Measurements from ENCODE around the gene PHAF1. TPM values are rescaled to one million over a fixed set of nuclear protein-coding genes. Genes with fewer than 3 reads are reported as not detected.

Gene PHAF1
- polyA plus RNA-seq, 1 donor = 18.4 TPM

DNA sequence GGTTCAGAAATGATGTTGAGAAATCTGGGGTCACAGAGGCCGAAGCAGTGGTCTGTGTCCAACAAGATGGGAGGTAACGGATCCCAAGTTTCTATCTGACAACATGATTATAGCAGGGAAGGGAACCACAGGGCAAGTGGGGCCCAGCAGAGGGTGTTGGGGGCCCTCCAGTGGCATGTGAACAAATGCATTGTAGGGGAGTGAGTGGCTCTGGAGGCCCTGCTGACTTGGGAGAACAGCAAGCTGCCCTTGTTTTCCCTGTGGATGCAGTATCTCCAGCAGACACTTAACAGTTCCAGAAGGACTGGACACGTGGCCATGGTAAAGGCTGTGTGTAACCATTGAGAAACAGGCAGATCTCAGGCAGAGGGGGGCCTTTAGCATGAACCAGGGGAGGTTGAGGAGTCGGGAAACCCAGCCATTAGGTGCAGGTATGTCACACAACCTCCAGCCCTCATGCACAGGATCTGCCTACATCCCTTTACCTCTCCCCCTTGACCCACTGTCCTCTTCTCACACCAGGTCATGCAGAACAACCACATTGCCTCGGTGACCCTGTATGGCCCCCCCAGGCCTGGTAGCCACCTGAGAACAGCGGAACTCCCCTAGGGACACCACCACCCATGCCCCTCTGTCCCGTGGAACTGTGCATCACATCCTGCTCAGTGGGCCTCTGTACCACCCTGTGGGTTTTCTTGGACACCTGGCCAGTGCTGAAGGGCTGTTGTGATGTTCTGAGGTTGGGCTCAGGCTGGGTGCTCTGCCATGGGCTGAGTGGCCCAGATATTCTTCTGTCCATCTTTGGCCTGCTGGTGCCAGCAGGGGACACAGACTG, 37.0 kb downstream of the PHAF1 start:
- DNase-seq (ENCODE audit: low read depth) = no peak

DNA sequence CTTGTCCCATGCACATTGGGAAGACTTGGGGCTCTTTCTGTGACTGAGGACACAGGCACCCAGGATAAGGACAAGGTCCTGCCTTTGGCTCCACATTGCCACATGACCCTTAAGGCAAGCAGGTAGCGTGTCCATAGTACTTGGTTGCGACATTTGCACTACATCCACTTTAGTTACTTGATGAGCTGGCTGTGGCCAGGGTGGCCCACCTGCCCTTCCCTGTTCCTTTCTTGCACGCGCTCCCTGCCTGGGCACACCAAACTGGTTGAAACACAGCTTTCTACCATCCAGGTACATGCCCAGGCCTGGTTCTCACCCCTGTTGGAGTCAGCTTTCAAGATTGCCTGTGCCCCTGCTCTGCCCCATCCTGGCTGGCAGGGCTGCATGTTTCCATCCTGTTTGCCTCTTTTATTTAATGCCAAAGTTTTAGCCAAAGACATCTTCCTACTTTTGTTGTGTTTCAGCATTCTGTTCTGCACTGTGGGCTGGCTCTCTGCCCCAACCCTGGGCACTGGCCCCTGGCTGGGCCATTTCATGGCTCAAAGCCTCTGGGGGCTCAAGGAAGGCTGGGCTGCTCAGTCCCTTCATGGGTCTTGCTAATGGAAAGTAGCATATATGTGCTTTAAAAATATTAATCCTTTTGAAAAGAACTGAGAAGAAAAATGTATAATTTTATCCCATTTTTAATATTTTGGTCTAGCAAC, 37.8 kb downstream of the PHAF1 start:
- DNase-seq (ENCODE audit: low read depth) = no peak

- no peak for DNase-seq (ENCODE audit: low read depth)
Observed at GRCh38 chr16:67148221-67148620, 38.5 kb downstream of the PHAF1 start.

- no peak for DNase-seq (ENCODE audit: low read depth)
Observed at GRCh38 chr16:67148656-67149275, 39.0 kb downstream of the PHAF1 start.

GRCh38 chr16:67149276-67150046, 39.7 kb downstream of the PHAF1 start:
- DNase-seq (ENCODE audit: low read depth) = no peak

DNA sequence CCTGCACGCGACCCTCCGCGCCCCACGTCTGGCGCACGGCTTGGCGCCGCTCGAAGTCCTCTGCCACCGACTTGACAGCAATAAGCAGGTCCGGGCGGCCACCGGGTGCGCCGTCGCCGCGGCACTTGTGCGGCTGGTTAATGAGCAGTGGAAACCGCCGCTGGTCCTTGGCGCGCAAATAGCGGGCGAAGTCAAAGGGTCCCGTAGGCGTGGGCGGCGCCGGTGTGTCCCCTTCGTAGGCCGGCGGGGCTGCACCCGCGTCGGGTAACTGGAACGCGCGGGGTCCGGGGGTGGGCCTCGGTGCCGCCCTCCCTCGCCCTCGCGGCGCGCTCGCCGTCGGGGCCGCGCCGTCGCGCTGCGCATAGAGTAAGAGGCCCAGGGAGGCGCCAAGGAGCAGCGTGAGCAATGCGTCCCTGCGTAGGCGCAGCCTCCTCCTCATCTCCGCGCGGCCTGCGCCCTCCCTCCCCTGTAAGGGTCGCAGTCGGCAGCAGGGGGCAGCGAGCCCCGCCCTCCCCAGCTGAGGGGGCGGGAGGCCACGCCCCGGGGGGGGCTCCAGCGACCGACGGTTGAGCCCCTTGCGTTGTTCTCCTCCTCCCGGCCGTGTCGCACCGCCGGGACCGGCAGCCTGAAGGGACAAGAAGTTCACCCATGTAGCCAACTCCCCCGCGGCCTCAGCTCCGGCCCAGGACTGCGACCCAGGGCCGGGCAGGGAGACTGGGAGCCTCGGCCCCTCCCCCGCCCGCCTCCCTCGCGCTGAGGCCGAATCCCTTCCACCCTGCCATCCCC, 40.5 kb downstream of the PHAF1 start:
- no peak for DNase-seq (ENCODE audit: low read depth)

GRCh38 chr16:67150833-67151396, 41.2 kb downstream of the PHAF1 start, which contains the start of gene B3GNT9:
TSS of gene B3GNT9 (minus strand) at chr16:67150998. CDS start at chr16:67150485, 513 bp downstream.
- peak; percentile 64 for DNase-seq (ENCODE audit: low read depth)

DNA sequence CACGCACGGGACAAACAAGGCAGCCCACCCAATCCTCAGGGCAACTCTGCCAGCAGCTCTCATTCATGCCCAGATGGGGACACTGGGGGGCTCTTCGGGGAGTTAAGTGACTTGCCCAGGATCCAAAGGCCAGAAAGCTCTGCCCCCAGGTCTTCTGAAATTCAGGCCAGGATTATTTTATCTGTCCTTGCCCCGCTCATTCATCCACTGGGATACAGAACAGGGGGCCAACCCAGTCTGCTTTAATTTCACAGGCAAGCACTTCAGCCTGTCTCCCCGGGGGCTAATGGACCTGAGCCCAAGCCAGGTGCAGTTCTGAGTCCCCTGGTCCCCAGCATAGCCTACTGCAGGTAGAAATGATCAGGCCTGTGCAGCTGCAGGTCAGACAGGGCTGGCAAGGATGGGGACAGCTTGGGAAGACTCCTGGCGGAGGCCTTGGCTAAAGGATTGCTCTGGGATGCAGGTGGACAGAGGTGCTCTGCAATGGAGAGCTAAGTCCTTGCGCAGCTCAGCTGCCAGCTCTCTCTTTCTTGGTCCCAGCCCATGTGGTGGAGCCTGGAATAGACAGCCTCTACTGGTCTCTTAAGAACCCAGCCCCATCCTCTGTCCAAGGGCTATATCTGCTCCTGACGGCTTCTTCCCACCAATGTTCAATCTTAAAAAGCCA, 41.8 kb downstream of the PHAF1 start:
- DNase-seq (ENCODE audit: low read depth) = no peak

DNA sequence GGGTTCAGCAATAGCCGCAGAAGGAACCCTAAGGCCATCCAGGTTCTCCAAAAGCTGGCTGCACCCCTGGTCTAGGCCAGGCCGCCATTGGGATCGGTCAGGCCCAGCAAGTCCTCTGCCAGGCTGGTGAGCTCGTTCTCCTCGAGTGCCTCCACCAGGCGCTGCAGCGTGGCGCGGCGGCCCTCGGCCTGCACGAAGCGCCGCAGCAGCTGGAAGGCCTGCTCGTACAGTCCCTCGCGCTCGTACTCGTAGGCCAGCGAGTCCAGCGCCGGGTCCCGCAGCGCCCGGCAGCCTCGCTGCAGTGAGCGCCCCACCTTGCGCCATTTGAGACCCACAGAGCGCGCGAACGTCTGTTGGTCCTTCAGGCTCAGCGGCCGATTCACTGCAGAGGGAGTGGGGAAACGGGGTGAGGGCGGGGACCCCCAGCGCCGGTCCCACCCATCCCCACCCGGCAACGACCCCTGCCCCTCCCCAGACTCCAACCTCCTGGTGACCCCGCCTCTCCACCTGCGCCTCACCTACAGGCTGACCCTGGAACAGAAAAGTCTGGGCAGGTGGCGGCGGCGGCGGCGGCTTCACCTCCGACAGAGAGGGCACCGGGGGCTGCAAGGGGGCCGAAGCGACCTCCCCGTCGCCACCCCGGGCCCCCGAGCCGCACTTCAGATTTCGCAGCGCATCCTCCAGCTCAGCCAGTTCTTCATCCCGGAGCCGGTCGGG, 45.0 kb downstream of the PHAF1 start:
- DNase-seq (ENCODE audit: low read depth) = no peak

- peak; percentile 71 for DNase-seq (ENCODE audit: low read depth)
Observed at GRCh38 chr16:67155295-67156142, 45.8 kb downstream of the PHAF1 start.

DNA sequence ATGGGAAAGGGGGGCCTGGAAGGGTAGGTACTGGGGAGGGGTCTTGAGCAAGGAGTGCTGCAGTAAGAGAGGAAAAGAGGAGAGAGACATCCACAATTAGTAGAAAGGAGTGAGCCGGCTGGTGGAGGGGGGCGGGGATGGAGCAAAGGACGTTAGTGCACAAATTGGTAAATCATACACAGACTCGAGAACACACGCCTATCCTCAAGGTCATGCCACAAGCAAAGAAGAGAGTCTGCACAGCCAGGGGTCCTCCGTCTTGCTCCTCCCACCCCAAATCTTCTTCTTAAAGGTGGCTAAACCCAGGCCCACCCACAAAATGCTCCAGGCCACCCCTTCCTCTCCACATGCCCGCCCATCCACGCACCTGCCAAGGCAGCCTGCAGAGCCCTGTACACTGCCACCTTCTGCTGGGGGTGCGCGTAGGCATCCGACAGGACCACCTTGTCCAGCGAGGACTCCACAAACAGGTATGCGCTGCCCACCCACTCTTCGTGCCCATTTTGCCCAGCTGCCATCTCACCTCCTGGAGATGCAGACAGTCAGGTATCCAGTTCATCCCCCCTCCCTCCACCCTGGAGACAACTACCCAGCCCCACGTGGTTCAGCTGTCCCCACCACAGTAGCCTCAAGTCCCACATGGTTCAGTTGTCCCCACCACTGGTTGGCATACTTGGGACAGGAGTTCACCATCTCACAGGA, 46.6 kb downstream of the PHAF1 start:
- no peak for DNase-seq (ENCODE audit: low read depth)

DNA sequence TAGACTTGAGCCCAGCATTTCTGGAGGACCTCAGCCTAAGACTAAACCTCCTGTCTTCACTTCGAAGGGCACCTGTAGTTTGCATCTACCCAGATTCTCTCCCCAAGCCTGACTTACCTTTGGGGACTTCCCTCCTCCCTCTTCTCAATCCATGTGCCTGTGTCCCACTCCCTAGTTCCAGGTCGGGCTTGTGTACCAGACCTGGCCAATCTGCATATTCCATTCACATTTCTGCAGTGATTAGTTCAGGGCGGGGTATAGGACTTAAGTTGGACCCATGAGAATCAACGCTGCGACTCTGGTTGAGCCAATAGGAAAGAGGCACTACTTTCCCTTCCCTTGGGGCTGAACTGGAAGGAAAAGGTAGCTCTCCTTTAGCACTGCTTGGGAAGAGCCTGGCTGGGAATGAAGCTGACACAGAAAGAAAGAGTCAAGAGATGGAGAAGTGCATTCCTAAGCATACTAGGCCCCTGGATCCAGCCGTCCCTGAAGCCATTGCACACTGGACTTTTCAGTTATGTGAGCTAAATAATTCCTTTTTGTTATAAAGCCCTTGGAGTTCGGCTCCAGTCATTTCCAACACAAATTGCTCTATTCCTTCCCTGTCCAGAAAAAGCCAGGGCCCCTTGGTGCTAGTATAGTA, 47.5 kb downstream of the PHAF1 start:
- no peak for DNase-seq (ENCODE audit: low read depth)

GRCh38 chr16:67157892-67158635, 48.3 kb downstream of the PHAF1 start:
- DNase-seq (ENCODE audit: low read depth) = no peak

- DNase-seq (ENCODE audit: low read depth) = no peak
Observed at GRCh38 chr16:67158637-67159600, 49.2 kb downstream of the PHAF1 start.

- no peak for DNase-seq (ENCODE audit: low read depth)
Observed at GRCh38 chr16:67161595-67162058, 51.9 kb downstream of the PHAF1 start.
